Spinal cord (tissue), 10 donors: ENCODE results near the gene CTIF. TPM values are rescaled to one million over a fixed set of nuclear protein-coding genes. Genes with fewer than 3 reads are reported as not detected.
"Not testable (repeated sequence)": the region's sequence is repeated elsewhere in the genome, so short reads cannot be mapped to it uniquely, and the experiment has no call there.

Experiments used
- DNase-seq, 6 donors: peaks; one replicate each; pipeline versions ENCODE4 v3.0.0 to v3.0.0-alpha.2; 2013 to 2015; ENCODE audit warnings: low spot score in 6 of 6, low read depth in 4 of 6
- H3K27ac ChIP-seq: one replicate; pipeline ENCODE4 v1.5.1; 2013; ENCODE audit warnings: low read depth, low read length, control low read depth
- H3K27me3 ChIP-seq: one replicate; pipeline ENCODE4 v1.6.1; 2013; ENCODE audit warnings: low read length; ENCODE audit not compliant: control insufficient read depth, insufficient read depth
- H3K36me3 ChIP-seq: one replicate; pipeline ENCODE4 v1.6.1; 2013; ENCODE audit warnings: low read length; ENCODE audit not compliant: control insufficient read depth, insufficient read depth
- H3K4me1 ChIP-seq: one replicate; pipeline ENCODE4 v1.6.1; 2013; ENCODE audit warnings: low read length; ENCODE audit not compliant: control insufficient read depth, insufficient read depth
- H3K4me3 ChIP-seq: one replicate; pipeline ENCODE4 v1.5.1; 2013; ENCODE audit warnings: low read depth, low read length, control low read depth
- H3K9me3 ChIP-seq: one replicate; pipeline ENCODE4 v1.6.1; 2013; ENCODE audit warnings: low read length; ENCODE audit not compliant: control insufficient read depth, insufficient read depth
- WGBS: methylation state at CpG from one replicate; pipeline ENCODE4 v1.1.5; 2013; ENCODE audit warnings: missing lambda C conversion rate; ENCODE audit not compliant: insufficient coverage; 5-methylcytosine and 5-hydroxymethylcytosine counted together
- polyA plus RNA-seq, 2 donors: library from polyadenylated mRNA; unstranded; fragments of 120-200 nt; gene quantifications; one replicate each; pipeline ENCODE4 v1.2.1, GENCODE V29; 2013; ENCODE audit not compliant: insufficient read length in 2 of 2
- total RNA-seq, 2 donors: library from RNA; depleted of rRNA in 1 of 2; stranded (reverse); fragments of 120-200 nt in 1 of 2; fragments of >200 nt in 1 of 2; gene quantifications; one replicate each; pipeline versions ENCODE4 v1.2.3 to v1.2.4, GENCODE V29; 2013 to 2014
- donor health status: healthy.

The CTIF gene
- total and polyA plus RNA-seq, 4 donors: 32.5 to 106 (median 72.6) TPM

DNA sequence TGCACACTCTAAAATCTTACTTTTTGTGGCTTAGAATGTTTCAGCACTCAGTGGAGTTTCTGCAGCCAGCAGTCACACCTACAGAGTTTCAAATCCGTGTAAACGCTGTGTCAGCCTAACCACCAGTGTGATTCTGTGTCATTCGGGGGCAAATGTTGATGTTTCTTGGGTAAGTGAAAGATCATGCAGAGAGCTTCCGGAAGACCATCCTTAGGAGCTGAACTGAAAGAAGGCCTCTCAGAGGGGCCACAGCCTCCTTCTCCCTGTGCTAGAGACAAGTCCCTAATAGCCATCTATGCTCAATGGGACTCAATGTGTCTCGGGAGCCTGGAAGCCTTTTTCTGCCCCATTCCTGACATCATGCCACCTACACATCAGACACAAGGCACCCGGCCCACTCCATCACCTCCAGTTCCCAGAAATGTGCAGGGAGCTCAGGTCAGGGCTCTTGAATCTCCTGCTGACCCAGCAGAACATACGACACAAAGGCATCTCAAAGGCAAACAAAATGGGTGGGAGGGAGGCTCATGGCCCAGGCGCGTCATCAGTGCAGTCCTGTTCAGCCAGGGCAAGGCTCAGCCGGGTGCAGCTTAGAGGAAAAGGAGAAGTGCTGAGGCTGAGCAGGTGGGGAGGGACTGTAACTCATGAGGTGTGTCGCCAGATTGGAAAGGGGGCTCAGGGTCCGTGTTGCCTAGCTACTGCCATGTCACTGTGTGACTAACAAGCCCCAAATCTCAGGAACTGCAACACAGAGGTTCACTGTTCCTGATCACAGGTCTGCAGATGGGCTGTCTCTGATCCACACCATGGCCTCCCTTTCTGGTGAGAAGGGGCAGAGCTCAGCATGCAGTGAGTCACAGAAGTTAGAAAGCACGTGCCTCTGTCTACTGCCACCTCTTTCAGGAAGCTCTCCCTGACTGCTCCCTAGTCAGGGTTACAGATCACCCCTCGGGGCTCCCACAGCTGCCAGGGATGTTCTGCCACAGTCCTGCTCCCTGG is 329.9 kb downstream of the CTIF start:
- WGBS: 76% methylated on average over 12 of the region's 14 CpGs
- Histone ChIP-seq H3K4me3 (no peak overlapping the region), H3K27me3 (no peaks in the 10 kb centered on the region), H3K27ac (peak overlapping the region; percentile 12), H3K4me1 (peaks cover 22% of the 10 kb centered on the region), H3K36me3 (peaks cover 3% of the 10 kb centered on the region), H3K9me3 (no peaks in the 10 kb centered on the region)
- DNase-seq: no peak

- Histone ChIP-seq H3K36me3 (peaks cover 3% of the 10 kb centered on the region), H3K9me3 (no peaks in the 10 kb centered on the region), H3K4me3 (no peak overlapping the region), H3K4me1 (peaks cover 24% of the 10 kb centered on the region), H3K27ac (no peak overlapping the region), H3K27me3 (no peaks in the 10 kb centered on the region)
- 75% methylated on average over 5 of the region's 5 CpGs for WGBS
- no peak for DNase-seq
These were observed 330.8 kb downstream of the CTIF start for GRCh38 chr18:48869591-48869990.

GRCh38 chr18:48870926-48871325 is 332.1 kb downstream of the CTIF start:
- not testable (repeated sequence) for H3K4me3 ChIP-seq, H3K27ac ChIP-seq, H3K9me3 ChIP-seq, H3K27me3 ChIP-seq, H3K36me3 ChIP-seq, DNase-seq
- 93% methylated on average over 5 of the region's 13 CpGs for WGBS
- peaks cover 34% of the 10 kb centered on the region for H3K4me1 ChIP-seq

GRCh38 chr18:48871391-48872166 is 332.7 kb downstream of the CTIF start:
- H3K27me3 ChIP-seq: no peaks in the 10 kb centered on the region
- no peaks in the 10 kb centered on the region for H3K36me3 ChIP-seq
- no peaks in the 10 kb centered on the region for H3K9me3 ChIP-seq
- H3K27ac ChIP-seq: no peak overlapping the region
- WGBS: 90% methylated on average over 18 of the region's 23 CpGs
- no peak overlapping the region for H3K4me3 ChIP-seq
- no peak for DNase-seq
- H3K4me1 ChIP-seq: peaks cover 35% of the 10 kb centered on the region

GRCh38 chr18:48872234-48873145 is 333.7 kb downstream of the CTIF start:
- no peaks in the 10 kb centered on the region for H3K9me3 ChIP-seq
- DNase-seq: no peak
- no peaks in the 10 kb centered on the region for H3K36me3 ChIP-seq
- H3K4me1 ChIP-seq: peaks cover 30% of the 10 kb centered on the region
- H3K27ac ChIP-seq: no peak overlapping the region
- H3K4me3 ChIP-seq: no peak overlapping the region
- H3K27me3 ChIP-seq: no peaks in the 10 kb centered on the region
- 76% methylated on average over 16 of the region's 20 CpGs for WGBS

DNA sequence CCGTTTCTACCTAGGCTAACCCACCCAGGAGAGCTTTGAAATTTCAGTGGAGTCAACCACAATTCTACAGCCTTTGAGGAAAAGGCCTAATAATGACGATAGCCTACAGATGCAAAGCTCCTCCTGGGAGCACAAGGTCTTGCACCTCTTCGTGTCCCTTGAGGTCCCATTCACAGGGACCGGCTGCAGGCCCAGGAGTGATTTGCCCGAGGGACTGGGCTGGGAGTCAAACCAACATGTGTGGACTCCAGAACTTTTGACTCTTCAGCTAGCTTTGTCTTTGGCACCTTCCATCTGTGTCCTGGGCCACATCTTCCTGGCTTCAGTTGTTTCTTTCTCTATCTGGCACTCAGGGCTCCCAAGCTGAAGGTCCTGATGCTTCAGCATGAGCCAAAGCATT is 335.4 kb downstream of the CTIF start:
- H3K9me3 ChIP-seq: no peaks in the 10 kb centered on the region
- no peak overlapping the region for H3K4me3 ChIP-seq
- no peak for DNase-seq
- H3K27me3 ChIP-seq: peaks cover 2% of the 10 kb centered on the region
- no peak overlapping the region for H3K27ac ChIP-seq
- H3K36me3 ChIP-seq: no peaks in the 10 kb centered on the region
- H3K4me1 ChIP-seq: peaks cover 25% of the 10 kb centered on the region
- WGBS: 91% methylated on average over 5 of the region's 5 CpGs

- 71% methylated on average over 11 of the region's 15 CpGs for WGBS
- Histone ChIP-seq H3K27ac (no peak overlapping the region), H3K4me1 (peaks cover 26% of the 10 kb centered on the region), H3K9me3 (no peaks in the 10 kb centered on the region), H3K36me3 (no peaks in the 10 kb centered on the region), H3K4me3 (no peak overlapping the region), H3K27me3 (peaks cover 3% of the 10 kb centered on the region)
- DNase-seq: no peak
These were observed 335.9 kb downstream of the CTIF start for GRCh38 chr18:48874701-48875162.

DNA sequence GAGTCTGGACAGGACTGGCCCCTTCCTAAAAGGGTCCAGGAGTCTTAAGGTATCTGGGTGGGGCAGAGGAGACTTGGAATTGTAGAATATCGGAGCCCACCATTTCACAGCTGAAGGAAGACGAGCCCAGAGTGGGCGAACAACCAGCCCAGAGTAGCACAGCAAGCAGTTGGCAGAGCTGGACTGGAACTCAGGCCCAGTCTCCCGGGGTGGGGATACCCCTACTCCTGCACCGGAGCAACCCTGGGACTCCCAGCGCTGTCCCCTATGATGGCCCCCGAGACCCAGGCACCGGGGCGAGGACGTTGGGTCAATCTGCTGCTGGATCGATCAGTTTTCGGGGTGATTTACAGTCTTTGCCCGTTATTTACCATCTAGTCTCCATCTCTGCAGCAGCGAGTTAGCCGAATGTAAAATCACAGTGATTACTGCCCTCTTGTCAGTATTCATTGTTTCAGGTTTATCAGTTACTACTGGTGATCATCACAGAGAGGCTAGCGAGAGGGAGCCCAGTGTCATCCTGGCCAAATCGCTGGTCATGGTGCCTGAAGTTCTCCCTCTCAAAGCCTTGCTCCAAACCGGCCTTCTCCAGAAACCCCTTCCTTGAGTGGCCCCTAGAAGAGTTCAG is 336.6 kb downstream of the CTIF start:
- H3K4me1 ChIP-seq: peaks cover 26% of the 10 kb centered on the region

More for the DNA sequence above, 336.6 kb downstream of the CTIF start:
- Histone ChIP-seq H3K4me3 (no peak overlapping the region), H3K27ac (no peak overlapping the region), H3K36me3 (no peaks in the 10 kb centered on the region), H3K9me3 (no peaks in the 10 kb centered on the region), H3K27me3 (peaks cover 3% of the 10 kb centered on the region)
- no peak for DNase-seq
- 95% methylated on average over 17 of the region's 18 CpGs for WGBS
